Measurements from ENCODE around the gene EDIL3.

- TF ChIP-seq POLR2A (IDR thresholded peaks at IDR 0.05) (no peak), CTCF (IDR thresholded peaks at IDR 0.05) (no peak)
Observed at GRCh38 chr5:84287951-84288350, 96.7 kb downstream of the EDIL3 start.
